ENCODE results near the gene CYP4B1.
"Not testable (repeated sequence)": the region's sequence is repeated elsewhere in the genome, so short reads cannot be mapped to it uniquely, and the experiment has no call there.

Gene CYP4B1

GRCh38 chr1:46770541-46770940 is 28.3 kb upstream of the CYP4B1 start:
- TF ChIP-seq POLR2A (IDR thresholded peaks at IDR 0.05; ENCODE audit: low read length) (no peak), GATA1 (IDR thresholded peaks at IDR 0.05; ENCODE audit: low read depth, low read length) (no peak)

GRCh38 chr1:46772571-46772970 is 26.3 kb upstream of the CYP4B1 start:
- DNase-seq: no peak
- TF ChIP-seq GATA1 (IDR thresholded peaks at IDR 0.05; ENCODE audit: low read depth, low read length) (no peak), POLR2A (IDR thresholded peaks at IDR 0.05; ENCODE audit: low read length) (no peak)

More at GRCh38 chr1:46770541-46770940, 28.3 kb upstream of the CYP4B1 start:
- no peak for DNase-seq

GRCh38 chr1:46774297-46774696 is 24.5 kb upstream of the CYP4B1 start:
- TF ChIP-seq POLR2A (IDR thresholded peaks at IDR 0.05; ENCODE audit: low read length) (no peak), GATA1 (IDR thresholded peaks at IDR 0.05; ENCODE audit: low read depth, low read length) (no peak)
- no peak for DNase-seq

- not testable (repeated sequence) for DNase-seq
These were observed 20.4 kb upstream of the CYP4B1 start for GRCh38 chr1:46778456-46778855.

- no peak for DNase-seq
- no peak for TF ChIP-seq POLR2A (IDR thresholded peaks at IDR 0.05; ENCODE audit: low read length)
- TF ChIP-seq GATA1 (IDR thresholded peaks at IDR 0.05; ENCODE audit: low read depth, low read length): no peak
These were observed 14.2 kb upstream of the CYP4B1 start for GRCh38 chr1:46784666-46785065.

- DNase-seq: not testable (repeated sequence)
These were observed 10.2 kb upstream of the CYP4B1 start for GRCh38 chr1:46788634-46789033.

- no peak for DNase-seq
- no peak for TF ChIP-seq POLR2A (IDR thresholded peaks at IDR 0.05; ENCODE audit: low read length)
- TF ChIP-seq GATA1 (IDR thresholded peaks at IDR 0.05; ENCODE audit: low read depth, low read length): no peak
These were observed 8.3 kb upstream of the CYP4B1 start for GRCh38 chr1:46790446-46791101.

GRCh38 chr1:46793126-46793525 is 5.7 kb upstream of the CYP4B1 start:
- no peak for DNase-seq
- no peak for TF ChIP-seq POLR2A (IDR thresholded peaks at IDR 0.05; ENCODE audit: low read length)
- no peak for TF ChIP-seq GATA1 (IDR thresholded peaks at IDR 0.05; ENCODE audit: low read depth, low read length)

- no peak for TF ChIP-seq GATA1 (IDR thresholded peaks at IDR 0.05; ENCODE audit: low read depth, low read length)
- no peak for DNase-seq
These were observed 963 bp upstream of the CYP4B1 start for GRCh38 chr1:46797696-46798470.

GRCh38 chr1:46800742-46801141 is 1.9 kb downstream of the CYP4B1 start:
- DNase-seq: no peak
- TF ChIP-seq GATA1 (IDR thresholded peaks at IDR 0.05; ENCODE audit: low read depth, low read length): no peak
- no peak for TF ChIP-seq POLR2A (IDR thresholded peaks at IDR 0.05; ENCODE audit: low read length)

GRCh38 chr1:46801323-46802055 is 2.6 kb downstream of the CYP4B1 start:
- no peak for DNase-seq
- no peak for TF ChIP-seq GATA1 (IDR thresholded peaks at IDR 0.05; ENCODE audit: low read depth, low read length)
- no peak for TF ChIP-seq POLR2A (IDR thresholded peaks at IDR 0.05; ENCODE audit: low read length)

- TF ChIP-seq GATA1 (IDR thresholded peaks at IDR 0.05; ENCODE audit: low read depth, low read length) (no peak), POLR2A (IDR thresholded peaks at IDR 0.05; ENCODE audit: low read length) (no peak)
- no peak for DNase-seq
These were observed 3.2 kb downstream of the CYP4B1 start for GRCh38 chr1:46802081-46802480.

- no peak for DNase-seq
- TF ChIP-seq GATA1 (IDR thresholded peaks at IDR 0.05; ENCODE audit: low read depth, low read length): no peak
- no peak for TF ChIP-seq POLR2A (IDR thresholded peaks at IDR 0.05; ENCODE audit: low read length)
These were observed 4.2 kb downstream of the CYP4B1 start for GRCh38 chr1:46802901-46803574.

Measured in erythroblast (primary cell).